HG02571 (cell line): Measurements from ENCODE around the gene CDK9.
"Not testable (repeated sequence)": the region's sequence is repeated elsewhere in the genome, so short reads cannot be mapped to it uniquely, and the experiment has no call there.

ENCODE experiments used
- ATAC-seq: cut with Tn5 transposase; IDR thresholded peaks from one replicate; pipeline ENCODE4 v1.9.1; 2021; ENCODE audit warnings: mild to moderate bottlenecking, moderate library complexity; ENCODE audit not compliant: unreplicated experiment

The CDK9 gene

DNA sequence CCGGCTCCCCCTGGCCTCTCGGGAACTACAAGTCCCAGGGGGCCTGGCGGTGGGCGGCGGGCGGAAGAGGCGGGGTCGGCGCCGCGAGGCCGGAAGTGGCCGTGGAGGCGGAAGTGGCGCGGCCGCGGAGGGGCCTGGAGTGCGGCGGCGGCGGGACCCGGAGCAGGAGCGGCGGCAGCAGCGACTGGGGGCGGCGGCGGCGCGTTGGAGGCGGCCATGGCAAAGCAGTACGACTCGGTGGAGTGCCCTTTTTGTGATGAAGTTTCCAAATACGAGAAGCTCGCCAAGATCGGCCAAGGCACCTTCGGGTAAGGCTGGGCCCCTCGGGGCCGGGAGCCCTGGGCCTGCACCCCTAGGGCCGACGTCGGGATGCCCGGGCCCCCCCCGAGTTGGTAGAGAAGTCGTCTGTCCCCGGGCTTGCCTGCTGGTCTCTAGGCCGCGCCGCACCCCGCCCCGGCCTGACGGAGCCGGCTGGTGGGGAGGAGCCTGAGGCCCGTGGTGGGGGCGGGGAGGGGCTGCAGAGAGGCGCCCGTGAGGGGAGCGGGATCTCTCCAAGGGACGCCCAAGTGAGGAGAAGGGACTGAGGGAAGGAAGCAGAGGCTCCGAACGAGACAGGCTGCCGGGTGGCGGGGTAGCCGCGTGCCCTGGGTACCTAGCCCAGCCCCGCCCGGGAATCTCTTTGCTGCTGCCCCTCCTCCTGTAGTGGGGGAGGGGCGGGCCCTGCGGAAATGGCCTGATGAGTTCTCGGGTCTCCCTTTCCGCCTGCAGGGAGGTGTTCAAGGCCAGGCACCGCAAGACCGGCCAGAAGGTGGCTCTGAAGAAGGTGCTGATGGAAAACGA, at the start of gene CDK9:
CDK9 (plus strand) TSS at position 102 of the 840 bp plus-strand sequence; CDS start at position 217, 115 bp downstream.
- ATAC-seq: peak; percentile 61

DNA sequence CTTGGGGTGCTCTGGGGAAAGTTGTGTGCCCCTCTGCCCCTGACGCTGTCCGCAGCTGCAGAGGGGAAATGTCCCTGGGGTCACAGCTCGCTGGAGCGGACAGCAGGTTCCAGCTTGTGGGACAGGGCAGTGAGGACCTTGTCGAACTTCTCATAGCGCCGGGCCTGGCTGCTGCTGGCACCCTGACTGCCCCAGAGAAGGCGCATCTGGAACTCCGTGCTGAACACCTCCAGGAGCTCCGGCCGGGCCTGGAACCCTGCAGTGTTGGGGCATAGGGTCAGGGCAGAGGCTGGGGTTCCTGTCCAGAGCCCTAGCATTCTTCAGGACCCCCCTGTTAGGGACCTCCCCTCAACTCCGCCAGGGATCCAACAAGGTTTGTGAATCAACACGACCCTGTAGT, 47.2 kb upstream of the CDK9 start:
- no peak for ATAC-seq

DNA sequence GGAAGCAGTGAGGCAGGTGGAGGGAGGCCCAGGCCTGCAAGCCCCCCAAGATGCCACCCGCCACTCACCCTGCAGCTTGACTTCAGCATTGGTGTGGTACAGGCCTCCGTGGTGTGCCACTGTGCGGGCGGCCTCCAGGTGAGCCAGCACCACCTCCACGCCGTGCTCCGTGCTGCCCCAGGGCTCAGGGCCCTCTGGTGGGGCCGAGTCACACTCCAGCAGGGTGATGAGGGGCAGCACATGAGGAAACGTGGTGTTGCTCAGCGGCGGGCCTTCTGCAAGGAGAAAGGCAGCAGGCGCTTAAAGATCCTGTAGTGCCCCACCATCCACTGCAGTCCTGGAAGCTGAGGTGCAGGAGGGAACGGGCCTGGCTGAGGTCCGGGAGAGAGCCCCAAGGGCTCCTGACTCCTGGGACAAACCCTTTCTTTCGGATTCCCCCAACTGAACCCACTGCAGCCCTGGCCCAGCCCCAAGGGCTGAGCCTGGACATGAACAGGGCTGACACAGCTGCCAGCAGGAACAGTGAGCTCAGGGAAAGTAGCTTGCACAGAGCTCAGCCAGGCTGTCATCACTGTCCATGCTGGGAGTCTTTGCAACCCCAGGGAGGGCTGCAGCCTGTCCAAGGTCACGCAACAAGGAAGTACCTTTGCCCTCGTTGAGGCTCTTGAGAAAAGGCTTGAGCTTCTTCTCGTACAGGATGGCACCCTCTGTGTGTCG, 46.1 kb upstream of the CDK9 start:
- ATAC-seq: no peak

DNA sequence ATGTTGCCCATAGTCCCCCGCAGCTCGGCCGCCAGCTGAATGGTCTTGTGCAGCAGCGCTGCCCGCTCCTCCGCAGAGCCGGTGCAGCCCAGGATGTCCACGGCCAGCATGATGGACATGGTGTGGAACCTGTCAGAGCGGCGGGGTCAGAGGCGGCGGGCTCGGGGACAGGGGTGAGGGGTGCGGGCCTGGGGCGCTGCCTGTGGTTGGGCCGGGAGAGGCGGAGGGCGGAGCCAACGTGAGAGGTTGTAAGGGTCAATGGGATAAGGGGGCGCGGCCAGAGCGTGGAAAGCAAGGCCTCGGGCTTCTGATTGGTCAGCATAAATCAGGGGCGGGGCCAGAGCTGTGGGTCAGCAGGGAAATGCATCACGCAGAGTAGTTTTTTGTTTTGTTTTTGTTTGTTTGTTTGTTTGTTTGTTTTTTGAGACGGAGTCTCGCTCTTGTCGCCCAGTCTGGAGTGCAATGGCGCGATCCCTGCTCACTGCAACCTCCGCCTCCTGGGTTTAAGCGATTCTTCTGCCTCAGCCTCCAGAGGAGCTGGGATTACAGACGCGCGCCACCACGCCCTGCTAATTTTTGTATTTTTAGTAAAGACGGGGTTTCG, 43.9 kb upstream of the CDK9 start:
- ATAC-seq: no peak

DNA sequence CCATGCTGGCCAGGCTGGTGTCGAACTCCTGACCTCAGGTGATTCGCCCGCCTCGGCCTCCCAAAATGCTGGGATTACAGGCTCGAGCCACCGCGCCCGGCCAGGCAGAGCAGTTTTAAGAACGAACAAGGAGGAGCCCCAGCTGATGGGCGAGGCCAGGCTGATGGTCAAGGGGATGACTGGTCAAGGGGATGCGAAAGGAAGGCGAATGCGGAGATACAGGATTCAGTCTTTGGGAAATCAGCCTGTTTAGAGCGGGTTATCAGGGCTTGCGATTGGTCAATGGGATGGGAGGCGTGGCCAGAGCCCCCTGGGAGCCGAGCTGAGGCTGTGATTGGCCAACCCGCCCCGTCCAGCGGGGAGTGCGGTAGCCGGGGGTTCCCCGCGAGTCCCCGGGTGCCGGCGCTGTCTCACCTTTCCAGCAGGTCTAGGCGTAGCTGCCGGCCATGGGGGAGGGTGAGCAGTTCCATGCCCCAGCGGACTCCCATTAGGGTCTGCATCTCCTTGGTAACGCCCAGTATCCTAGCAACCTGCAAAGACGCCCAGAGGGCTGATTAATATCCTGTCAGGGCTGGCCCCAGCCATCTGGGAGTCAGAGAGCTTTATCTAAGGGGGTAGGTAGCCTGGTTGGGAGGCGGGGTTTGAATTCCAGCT, 43.3 kb upstream of the CDK9 start:
- ATAC-seq: no peak

DNA sequence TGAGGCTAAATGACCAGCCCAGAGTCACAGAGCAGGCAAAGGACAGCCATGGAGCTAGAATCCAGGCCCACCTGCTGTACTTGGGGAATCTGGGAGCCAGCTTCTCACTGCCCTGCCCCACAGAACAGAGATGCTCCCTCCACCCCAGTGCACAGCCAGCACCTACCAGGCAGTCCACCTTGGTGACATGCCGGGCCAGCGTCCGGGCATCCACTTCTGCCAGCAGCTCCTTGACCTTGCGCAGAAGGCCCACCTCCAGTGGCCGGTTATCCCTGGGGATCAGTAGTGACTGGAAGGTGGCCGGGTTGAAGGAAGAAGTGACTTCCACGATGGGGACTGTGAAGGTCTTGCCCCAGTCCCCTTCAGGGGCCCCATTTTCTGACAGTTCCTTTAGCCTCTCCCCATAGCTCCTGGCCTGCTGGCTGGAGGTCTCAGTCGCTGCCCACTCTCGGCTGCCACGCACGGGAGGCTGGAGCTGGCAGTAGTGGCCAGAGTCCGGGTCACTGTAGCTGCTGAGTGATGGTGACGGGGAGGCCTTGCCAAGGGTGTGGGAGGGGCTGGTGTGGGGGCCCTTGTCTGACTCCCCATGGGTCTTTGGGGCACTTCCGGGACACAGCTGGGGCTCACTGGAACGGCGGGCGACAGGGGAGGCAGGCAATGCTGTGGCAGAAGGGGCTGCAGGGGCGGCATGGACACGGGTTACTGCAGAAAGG, 41.3 kb upstream of the CDK9 start:
- ATAC-seq: no peak

DNA sequence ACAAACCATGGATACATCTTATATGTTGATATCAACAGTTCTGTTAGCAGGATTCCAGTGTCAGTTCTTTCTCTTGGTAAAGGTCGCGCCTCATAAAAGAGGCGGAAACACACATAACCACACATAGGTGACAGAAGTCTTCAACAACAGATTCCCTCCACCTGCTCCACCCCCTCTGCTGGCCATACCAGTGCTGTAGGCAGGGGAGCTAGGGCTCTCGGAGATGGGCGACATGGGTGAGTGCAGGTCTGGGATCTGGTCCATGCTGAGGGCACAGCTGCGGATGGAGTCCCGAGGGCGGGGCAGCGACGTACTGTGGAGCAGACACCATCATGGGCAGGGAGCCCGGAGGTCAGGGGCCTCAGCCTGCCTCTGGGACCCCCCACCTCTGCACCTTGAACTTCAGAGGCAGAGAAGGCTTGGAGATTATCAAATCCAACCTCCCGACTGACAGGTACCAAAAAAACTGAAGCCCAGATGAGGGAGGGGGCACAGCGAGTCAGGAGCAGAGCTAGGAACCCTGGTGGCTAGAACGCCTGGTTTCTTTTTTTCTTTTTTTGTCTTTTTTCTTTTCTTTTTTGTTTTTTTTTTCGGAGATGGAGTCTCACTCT, 38.8 kb upstream of the CDK9 start:
- ATAC-seq: no peak

DNA sequence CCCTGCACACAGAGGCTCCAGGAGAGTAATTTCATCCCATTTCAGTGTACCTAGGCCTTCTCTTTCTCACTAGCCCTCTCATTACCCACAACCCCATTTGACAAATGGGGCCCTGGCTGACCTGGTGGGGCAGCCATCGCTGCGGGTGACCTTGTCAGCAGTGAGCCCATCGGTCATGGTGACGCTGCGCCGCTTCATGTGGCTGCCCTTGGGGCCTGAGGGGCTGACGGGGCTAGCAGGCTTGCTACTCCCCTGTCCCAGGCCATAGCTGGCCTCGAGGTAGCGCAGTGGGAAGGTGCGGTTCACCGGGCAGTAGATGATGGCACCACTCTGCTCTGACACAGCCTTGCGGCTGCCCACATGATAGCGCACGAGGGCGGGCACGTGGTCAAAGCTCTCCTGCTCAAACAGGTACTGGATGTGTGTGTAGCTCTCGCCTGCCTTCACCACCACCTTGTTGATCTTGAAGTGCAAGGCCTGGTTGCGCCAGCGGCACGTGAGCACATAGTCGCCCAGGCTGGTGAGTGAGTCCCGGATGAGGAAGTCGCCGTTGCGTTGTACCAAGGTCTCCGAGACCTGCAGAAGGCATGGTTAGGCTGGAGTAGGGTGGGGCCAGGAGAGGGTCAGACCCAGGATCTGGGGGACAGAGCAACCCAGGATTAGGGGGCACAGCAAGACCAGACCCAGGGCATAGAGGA, 36.6 kb upstream of the CDK9 start:
- ATAC-seq: no peak

DNA sequence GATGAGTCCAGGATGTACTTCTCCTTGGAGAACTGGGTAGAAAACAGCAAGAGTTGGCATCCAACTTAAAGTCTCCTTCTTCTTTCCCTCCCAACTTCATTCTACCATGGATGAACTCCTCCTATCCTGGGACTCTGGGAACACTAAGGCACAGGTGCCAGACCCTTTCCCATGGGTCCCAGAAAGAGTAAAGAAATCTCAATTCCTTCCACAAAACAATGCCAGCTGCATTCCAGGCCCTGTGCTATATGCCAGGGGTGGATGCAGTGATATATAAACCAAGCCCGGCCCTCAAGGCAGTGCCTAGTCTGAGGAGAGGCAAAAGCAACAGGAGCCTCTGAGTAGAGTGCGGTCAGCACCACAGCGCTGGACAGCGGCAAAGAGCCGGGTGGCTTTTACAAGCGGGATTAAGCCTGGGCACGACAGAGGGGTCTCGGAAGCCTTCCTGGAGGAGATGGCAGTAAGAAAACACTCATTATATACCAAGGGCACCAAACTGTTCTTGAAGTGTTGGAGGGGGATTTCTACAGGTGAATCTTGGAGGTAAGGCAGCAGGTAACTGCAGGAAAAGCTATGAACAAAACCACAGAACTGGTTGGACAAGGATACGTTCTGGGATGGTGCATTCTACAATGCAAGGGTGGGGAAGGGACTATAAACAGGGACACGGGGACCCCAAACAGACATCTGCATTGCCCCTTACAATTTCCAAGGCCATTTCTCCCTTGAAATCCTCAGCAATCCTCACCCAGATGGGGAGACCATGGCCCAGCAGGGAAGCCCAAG, 34.4 kb upstream of the CDK9 start:
- ATAC-seq: no peak

DNA sequence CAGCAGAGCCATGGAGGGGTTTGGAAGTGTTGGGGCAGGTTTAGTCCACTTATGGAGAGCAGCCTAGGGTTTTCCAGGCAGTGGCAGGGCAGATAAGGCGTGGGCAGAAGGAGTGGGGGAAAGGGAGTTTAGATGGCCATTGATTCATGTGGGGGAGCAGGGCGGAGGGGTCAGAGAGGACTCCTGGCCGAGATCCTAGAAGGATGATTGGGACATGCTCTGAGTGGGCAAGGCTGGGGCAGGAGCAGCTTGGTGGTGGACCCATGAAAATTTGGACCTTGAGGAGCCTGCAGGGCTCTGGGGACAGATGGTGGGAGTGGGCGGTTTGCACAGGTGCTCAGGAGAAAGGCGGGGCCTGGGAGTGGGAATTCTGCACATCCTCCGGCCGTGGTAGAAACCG, 32.7 kb upstream of the CDK9 start:
- ATAC-seq: no peak

DNA sequence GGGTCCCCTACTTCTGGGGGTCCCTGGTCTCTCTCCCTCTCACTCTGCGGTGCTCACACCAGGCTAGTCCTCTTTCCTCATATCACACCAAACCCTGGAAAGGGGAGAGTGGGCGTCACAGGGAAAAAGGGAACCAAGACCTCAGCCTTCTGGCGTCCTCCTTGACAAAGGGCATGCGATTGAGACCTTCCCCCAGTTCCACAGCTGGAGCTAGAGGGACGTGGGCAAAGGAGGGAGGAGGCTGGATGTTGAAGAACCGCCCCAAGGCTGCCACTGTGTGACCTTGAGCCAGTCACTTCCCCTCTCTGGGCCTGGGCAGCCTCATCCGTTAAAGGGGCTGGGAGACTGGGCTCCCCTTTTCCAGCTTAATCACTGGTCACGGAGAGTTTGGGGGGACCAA, 32.2 kb upstream of the CDK9 start:
- ATAC-seq: no peak

DNA sequence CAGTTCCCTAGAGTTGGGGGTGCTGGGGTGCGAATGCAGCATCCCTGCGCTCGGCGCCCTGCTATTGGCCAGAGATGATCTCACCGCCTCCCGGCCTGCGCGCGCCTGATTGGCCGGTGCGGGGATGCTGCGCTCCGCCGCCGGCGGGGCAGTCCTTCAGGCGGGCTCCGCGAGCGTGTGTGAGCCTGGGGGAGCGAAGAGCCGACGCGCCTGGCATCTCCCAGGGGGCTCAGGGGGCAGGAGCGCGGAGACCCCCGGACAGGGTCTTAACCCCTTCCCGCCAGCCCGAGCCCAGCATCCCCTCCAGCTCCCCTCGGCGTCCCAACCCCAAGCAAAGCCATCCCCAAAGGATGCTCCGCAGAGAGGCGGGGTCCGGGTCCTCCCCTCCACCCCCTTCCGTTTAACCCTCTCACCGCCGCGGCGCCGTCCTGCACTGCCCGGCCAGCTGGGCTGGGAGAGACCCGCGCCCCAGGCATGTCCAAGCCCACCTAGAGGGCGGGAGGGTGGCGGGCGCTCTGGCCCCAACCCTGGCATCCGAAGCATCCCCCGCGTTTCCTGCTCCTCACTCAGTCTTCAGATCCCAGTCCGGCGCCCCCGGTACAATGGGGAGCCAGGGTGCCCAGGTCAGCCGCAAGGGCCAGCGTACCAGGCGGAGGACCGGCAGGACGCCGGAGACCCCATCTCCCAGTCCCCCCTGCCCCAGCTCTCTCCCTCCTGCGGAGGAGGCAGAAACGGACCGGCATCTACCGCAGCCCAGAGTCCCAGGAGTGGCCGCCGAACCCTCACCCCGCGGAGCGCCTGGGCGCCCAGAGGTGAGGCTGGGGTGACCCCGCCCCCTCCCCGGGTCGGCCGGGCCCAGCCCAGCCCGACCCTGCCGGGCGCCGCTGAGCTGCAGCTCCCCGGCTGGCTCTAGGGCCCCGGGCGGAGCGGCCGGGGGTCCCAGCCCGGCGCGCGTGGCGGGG, 31.5 kb upstream of the CDK9 start:
- no peak for ATAC-seq

DNA sequence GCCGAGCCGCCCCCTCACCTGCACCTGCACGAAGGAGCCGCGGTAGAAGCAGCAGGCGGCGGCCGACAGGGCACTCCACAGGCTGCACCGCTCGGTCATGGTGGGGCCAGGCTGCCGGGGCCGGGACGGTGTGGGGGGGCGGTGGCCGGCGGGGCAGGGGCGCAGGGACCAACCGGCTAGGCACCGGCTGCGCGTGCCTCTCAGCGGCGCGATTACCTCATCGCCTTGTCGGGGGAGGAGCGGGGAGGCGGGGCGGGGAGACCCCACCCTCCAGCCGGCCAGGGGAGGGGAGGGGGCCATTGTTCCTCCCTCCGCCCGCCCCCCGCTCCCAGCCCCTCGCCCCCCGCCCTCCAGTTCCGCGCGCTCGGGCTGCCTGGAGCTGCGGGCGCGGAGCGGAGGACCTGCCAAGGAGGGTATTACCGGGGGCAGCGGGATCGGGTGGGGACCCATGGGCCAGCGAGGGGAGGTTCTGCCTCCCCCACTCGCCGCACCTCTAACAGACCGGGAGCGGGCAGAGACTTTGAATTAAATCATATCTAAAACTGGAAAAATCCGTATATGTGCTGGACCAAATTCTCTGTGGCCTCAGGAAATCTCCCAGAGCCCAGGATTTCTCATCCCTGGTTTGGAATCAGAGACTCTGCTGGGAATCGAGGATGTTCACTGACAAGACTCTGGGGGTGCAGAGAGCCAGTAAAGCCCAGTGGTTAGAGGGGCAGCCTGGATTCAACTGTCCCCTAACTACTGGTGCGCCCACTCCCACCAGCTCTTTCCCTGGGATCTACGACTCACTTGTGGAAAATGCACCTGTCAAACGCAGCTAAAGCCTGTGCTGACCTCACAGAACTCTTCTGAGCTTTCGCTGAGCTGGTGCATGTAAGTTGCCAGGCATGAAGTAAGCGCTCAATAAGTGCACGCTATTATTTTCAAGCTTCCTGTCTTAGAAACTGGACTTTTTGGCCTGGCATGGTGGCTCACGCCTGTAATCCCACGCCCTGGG, 30.5 kb upstream of the CDK9 start:
- ATAC-seq: no peak

DNA sequence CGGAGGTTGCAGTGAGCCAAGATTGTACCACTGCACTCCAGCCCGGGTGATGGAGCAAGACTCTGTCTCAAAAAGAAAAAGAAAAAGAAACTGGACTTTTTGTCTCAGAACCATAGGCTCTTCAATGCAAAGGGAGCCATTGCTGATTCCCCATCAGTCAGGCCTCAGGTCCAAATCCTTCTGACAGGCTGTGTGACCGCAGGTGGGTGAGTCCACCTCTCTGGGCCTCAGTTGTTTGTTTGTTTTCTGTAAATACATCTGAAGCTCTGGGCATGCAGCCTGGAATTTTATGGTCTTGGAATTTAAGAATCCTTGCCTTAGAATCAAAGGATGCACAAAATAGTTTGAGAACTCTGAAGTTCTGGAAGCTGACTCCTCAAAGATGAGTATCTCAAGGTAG, 29.6 kb upstream of the CDK9 start:
- no peak for ATAC-seq

DNA sequence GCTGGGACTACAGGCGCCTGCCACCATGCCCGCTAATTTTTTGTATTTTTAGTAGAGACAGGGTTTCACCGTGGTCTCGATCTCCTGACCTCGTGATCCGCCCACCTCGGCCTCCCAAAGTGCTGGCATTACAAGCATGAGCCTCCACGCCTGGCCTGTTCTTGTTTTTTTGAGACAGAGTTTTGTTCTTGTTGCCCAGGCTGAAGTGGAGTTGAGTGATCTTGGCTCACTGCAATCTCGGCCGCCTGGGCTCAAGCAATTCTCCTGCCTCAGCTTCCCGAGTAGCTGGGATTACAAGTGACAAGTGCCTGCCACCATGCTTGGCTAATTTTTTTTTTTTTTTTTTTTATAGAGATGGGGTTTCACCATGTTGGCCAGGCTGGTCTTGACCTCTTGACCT, 29.1 kb upstream of the CDK9 start:
- ATAC-seq: not testable (repeated sequence)

DNA sequence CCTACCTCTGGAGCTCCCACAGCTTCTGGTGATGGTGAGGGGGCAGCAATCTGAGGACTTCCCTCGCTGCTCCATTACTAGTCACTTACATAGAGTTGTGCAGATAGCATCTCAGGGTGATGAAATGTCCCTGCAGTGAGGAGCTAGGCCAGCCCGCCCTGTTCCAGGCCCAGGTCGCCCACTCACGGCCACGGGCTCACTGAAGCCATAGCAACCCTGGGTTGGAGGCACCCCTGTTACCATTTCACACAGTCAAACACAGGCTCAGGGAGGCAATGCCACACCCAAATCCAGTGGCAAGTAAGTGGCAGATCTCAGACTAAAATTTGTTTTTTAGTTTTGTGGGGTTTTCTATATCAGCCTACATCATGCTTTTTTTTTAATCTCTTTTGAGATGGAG, 27.0 kb upstream of the CDK9 start:
- no peak for ATAC-seq

DNA sequence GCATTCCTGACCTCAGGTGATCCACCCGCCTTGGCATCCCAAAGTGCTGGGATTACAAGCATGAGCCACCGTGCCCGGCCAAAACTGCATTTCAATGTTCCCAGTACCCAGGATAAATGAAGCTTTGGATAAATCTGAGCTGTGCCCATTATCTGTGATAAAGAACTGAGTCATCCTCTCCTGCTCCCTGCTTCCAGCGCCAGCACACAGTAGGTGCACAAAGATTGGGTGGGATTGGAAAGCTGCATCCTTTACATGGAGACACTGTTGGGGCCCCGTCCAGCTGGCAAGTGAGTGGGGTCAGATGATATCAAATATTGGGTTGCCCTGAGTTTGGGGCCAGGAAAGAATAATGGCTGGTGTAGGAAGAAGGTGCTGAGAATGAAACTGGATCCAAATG, 24.8 kb upstream of the CDK9 start:
- no peak for ATAC-seq
